Activated CD8-positive, alpha-beta memory T cell treated with anti-CD3 and anti-CD28 coated beads, Interleukin-2, amount 50 U/mL, for 24 hours (primary cell): ENCODE results near the gene SSBP3.

Source experiments
- DNase-seq: peaks from one replicate; pipeline ENCODE4 v3.0.0-alpha.2; 2020; ENCODE audit errors: extremely low read depth

The SSBP3 gene

DNA sequence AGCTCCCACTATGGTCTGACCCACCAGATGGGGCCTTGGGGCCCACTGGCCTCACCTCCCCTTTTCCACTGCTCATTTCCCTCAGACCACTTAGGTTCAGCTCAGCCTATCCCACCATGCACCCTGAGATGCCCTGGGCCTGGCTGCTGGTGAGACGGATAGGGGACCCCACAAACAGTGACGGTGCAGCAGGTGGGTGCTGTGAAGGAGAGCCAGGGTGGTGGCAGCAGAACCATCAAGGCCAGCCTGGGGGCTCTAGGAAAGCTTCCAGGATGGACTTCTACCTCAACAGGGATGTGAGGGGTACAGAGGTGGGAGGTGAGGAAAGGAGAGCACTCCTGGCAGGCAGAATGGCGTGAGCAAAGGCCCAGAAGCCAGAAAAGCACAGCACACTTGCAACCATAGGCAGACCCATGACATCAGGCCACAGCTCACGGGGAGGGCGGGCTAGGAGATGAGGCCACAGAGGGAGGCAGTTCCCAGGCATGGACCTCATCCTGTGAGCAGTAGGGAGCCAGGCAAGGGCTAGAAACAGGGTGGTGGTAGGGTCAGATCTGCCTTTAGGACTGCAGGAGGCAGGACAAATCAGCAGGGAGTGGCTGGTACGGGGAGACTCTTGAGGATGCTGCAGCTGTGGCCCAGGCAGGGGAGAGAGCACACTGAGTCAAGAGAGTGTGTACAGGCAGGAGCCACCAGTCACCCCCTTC lies 229.4 kb downstream of the SSBP3 start:
- DNase-seq = no peak
